ENCODE data around the gene APLP2. TPM values are rescaled to one million over a fixed set of nuclear protein-coding genes. Genes with fewer than 3 reads are reported as not detected.

Gene APLP2
- total and polyA plus RNA-seq, 4 experiments from 2014 or later: 33.0 to 65.3 (median 50.3) TPM

- POLR2A ChIA-PET (ENCODE audit: partially characterized antibody): no interaction called here
- peaks cover 0 to 5% (median 2%) of the 10 kb centered on the region in 8 donors for H3K9me3 Mint-ChIP-seq
- intact Hi-C loops (cut with micrococcal nuclease): no loop called here
These were observed 111.2 kb downstream of the APLP2 start for GRCh38 chr11:130180896-130181294.

DNA sequence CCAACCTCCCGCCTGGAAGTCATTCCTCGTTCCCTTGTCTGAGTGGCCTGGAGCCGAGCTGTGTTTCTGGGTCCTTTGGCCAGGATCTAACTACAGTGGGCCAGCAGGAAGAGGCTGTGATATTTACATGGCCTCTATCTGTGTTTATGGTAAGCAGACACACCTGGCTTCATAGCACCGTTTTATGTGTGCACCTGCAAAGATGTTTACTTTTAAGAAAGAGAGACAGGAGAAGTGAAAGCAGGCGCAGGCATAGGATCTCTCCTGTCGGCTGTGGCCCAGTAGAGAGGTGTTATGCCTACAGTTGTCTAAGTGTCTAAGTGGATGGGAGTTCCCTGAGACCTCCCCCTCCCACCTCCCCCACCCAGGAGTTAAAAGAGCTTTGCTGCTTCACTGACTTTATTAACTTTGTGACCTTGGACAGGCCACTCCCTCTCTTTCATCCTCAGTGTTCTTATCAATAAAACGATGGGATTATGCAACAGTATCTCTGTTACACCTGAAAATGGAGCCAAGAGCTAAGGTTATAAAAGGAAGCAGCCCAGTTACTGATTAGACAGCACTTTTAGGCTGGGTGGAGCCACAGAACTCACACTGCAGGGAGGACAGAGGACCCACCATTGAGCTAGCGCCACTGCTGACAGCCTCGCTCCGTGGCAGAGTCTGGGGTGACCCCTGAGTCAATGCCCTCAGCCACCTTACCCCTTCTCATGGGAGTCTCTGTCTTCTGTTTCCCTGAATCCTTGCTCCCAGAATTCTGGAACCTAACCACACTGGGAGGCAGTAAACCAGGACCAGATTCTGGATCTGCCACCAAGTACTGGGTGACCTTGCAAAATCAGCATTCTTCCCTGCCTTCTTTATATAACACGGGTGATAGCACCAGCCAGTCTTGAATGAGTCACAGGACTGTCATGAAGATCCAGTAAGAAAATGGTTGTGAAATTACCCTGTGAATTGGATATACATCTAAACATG, 111.9 kb downstream of the APLP2 start:
- POLR2A ChIA-PET (ENCODE audit: partially characterized antibody): no interaction called here
- Mint-ChIP-seq H3K4me1 (no peaks in the 10 kb centered on the region), H3K27ac (no peak overlapping the region)

More at GRCh38 chr11:130180896-130181294, 111.2 kb downstream of the APLP2 start:
- Mint-ChIP-seq H3K4me3 (peak overlapping the region in 1 of 8 donors; percentile 42), H3K27me3 (peaks cover 5% of the 10 kb centered on the region in 2 donors), H3K27ac (no peak overlapping the region), H3K4me1 (no peaks in the 10 kb centered on the region), H3K36me3 (peaks cover 1 to 2% of the 10 kb centered on the region in 2 donors)
- Histone ChIP-seq H3K36me3 (ENCODE audit: insufficient read depth, low read length) (no peaks in the 10 kb centered on the region), H3K9me3 (ENCODE audit: control insufficient read depth in 1 of 2, low read length in 2 of 2) (no peaks in the 10 kb centered on the region), H3K4me1 (ENCODE audit: insufficient read depth, low read length) (no peaks in the 10 kb centered on the region), H3K27me3 (ENCODE audit: insufficient read depth, low read length) (no peaks in the 10 kb centered on the region), H3K27ac (ENCODE audit: low read depth, low read length) (no peak overlapping the region), H3K4me3 (ENCODE audit: low read length in 2 of 2) (no peak overlapping the region)
- no peak for DNase-seq
- CTCF ChIA-PET (ENCODE audit: partially characterized antibody): no interaction called here

GRCh38 chr11:130183878-130184610, 114.3 kb downstream of the APLP2 start:
- no peaks in the 10 kb centered on the region for H3K36me3 Mint-ChIP-seq
- no peaks in the 10 kb centered on the region for H3K4me1 Mint-ChIP-seq
- intact Hi-C loops (cut with micrococcal nuclease): no loop called here
- H3K27ac ChIP-seq (ENCODE audit: low read depth, low read length): no peak overlapping the region
- no peaks in the 10 kb centered on the region for H3K27me3 ChIP-seq (ENCODE audit: insufficient read depth, low read length)
- CTCF ChIA-PET (ENCODE audit: partially characterized antibody): no interaction called here
- H3K27me3 Mint-ChIP-seq: peaks cover 3 to 4% of the 10 kb centered on the region in 2 donors
- POLR2A ChIA-PET (ENCODE audit: partially characterized antibody): no interaction called here
- no peak overlapping the region for H3K4me3 Mint-ChIP-seq
- no peak for DNase-seq
- no peak overlapping the region for H3K27ac Mint-ChIP-seq
- no peaks in the 10 kb centered on the region for H3K36me3 ChIP-seq (ENCODE audit: insufficient read depth, low read length)
- H3K9me3 ChIP-seq (ENCODE audit: control insufficient read depth in 1 of 2, low read length in 2 of 2): no peaks in the 10 kb centered on the region
- peaks cover 0 to 2% (median 0%) of the 10 kb centered on the region in 8 donors for H3K9me3 Mint-ChIP-seq
- H3K4me1 ChIP-seq (ENCODE audit: insufficient read depth, low read length): no peaks in the 10 kb centered on the region
- H3K4me3 ChIP-seq (ENCODE audit: low read length in 2 of 2): no peak overlapping the region

More for the DNA sequence above, 111.9 kb downstream of the APLP2 start:
- H3K4me1 ChIP-seq (ENCODE audit: insufficient read depth, low read length): no peaks in the 10 kb centered on the region
- peaks cover 0 to 2% (median 0%) of the 10 kb centered on the region in 8 donors for H3K9me3 Mint-ChIP-seq
- no peak overlapping the region for H3K4me3 ChIP-seq (ENCODE audit: low read length in 2 of 2)
- H3K27ac ChIP-seq (ENCODE audit: low read depth, low read length): no peak overlapping the region
- H3K4me3 Mint-ChIP-seq: peak overlapping the region in 1 of 8 donors; percentile 42
- no peaks in the 10 kb centered on the region for H3K36me3 ChIP-seq (ENCODE audit: insufficient read depth, low read length)
- no peaks in the 10 kb centered on the region for H3K9me3 ChIP-seq (ENCODE audit: control insufficient read depth in 1 of 2, low read length in 2 of 2)
- no peak for DNase-seq
- CTCF ChIA-PET (ENCODE audit: partially characterized antibody): no interaction called here
- intact Hi-C loops (cut with micrococcal nuclease): no loop called here
- H3K36me3 Mint-ChIP-seq: no peaks in the 10 kb centered on the region
- H3K27me3 Mint-ChIP-seq: peaks cover 3 to 5% of the 10 kb centered on the region in 2 donors
- H3K27me3 ChIP-seq (ENCODE audit: insufficient read depth, low read length): no peaks in the 10 kb centered on the region

DNA sequence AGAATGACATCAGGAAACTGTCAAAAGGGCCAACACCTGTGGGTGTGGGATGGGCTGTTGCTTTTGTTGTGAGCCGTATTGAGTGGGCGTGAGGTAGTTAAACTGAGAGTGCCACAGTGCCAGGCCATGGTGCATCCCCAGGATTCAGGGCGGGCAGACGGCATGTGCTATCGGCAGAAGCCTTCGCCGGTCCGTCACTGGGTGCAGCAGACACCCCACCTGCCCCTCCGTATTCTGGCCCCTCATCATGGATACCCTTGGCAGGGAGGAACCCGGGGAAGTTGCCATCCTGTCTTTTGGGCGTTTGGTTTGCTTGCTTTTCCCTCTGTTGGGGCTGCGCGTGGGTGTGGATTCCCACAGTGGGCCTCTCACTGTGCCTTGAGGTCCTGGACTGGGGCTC, 117.4 kb downstream of the APLP2 start:
- no peak overlapping the region for H3K4me3 ChIP-seq (ENCODE audit: low read length in 2 of 2)
- Mint-ChIP-seq H3K27ac (no peak overlapping the region), H3K36me3 (no peaks in the 10 kb centered on the region), H3K27me3 (peaks cover 1 to 3% of the 10 kb centered on the region in 2 donors), H3K4me3 (no peak overlapping the region), H3K9me3 (peaks cover 0 to 2% (median 0%) of the 10 kb centered on the region in 8 donors), H3K4me1 (no peaks in the 10 kb centered on the region)
- CTCF ChIA-PET (ENCODE audit: partially characterized antibody): no interaction called here
- intact Hi-C loops (cut with micrococcal nuclease): no loop called here
- no peaks in the 10 kb centered on the region for H3K36me3 ChIP-seq (ENCODE audit: insufficient read depth, low read length)
- H3K4me1 ChIP-seq (ENCODE audit: insufficient read depth, low read length): no peaks in the 10 kb centered on the region
- DNase-seq: no peak
- H3K9me3 ChIP-seq (ENCODE audit: control insufficient read depth in 1 of 2, low read length in 2 of 2): no peaks in the 10 kb centered on the region
- no peak overlapping the region for H3K27ac ChIP-seq (ENCODE audit: low read depth, low read length)
- no peaks in the 10 kb centered on the region for H3K27me3 ChIP-seq (ENCODE audit: insufficient read depth, low read length)
- POLR2A ChIA-PET (ENCODE audit: partially characterized antibody): no interaction called here

DNA sequence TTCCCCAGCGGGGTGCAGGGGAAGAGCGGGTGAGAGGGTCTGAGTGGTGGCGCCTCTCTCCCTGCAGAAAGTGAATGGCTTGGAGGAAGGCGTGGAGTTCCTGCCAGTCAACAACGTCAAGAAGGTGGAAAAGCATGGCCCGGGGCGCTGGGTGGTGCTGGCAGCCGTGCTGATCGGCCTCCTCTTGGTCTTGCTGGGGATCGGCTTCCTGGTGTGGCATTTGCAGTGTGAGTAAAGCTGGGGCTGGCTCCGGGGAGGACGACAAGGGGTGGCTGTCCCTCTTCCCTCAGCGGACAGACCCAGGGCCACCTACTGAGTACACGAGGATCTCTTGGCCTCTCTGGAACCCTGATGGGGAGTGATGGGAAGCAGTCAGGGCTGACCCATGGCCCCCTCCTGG, 118.4 kb downstream of the APLP2 start:
- Histone ChIP-seq H3K36me3 (ENCODE audit: insufficient read depth, low read length) (no peaks in the 10 kb centered on the region), H3K9me3 (ENCODE audit: control insufficient read depth in 1 of 2, low read length in 2 of 2) (no peaks in the 10 kb centered on the region), H3K4me3 (ENCODE audit: low read length in 2 of 2) (no peak overlapping the region), H3K27ac (ENCODE audit: low read depth, low read length) (no peak overlapping the region), H3K27me3 (ENCODE audit: insufficient read depth, low read length) (no peaks in the 10 kb centered on the region), H3K4me1 (ENCODE audit: insufficient read depth, low read length) (no peaks in the 10 kb centered on the region)
- no peak for DNase-seq
- Mint-ChIP-seq H3K36me3 (no peaks in the 10 kb centered on the region), H3K27me3 (peaks cover 1 to 3% of the 10 kb centered on the region in 2 donors), H3K4me1 (no peaks in the 10 kb centered on the region), H3K27ac (no peak overlapping the region), H3K9me3 (peaks cover 0 to 2% (median 0%) of the 10 kb centered on the region in 8 donors), H3K4me3 (no peak overlapping the region)
- intact Hi-C loops (cut with micrococcal nuclease): no loop called here
- ChIA-PET CTCF (ENCODE audit: partially characterized antibody) (no interaction called here), POLR2A (ENCODE audit: partially characterized antibody) (no interaction called here)

DNA sequence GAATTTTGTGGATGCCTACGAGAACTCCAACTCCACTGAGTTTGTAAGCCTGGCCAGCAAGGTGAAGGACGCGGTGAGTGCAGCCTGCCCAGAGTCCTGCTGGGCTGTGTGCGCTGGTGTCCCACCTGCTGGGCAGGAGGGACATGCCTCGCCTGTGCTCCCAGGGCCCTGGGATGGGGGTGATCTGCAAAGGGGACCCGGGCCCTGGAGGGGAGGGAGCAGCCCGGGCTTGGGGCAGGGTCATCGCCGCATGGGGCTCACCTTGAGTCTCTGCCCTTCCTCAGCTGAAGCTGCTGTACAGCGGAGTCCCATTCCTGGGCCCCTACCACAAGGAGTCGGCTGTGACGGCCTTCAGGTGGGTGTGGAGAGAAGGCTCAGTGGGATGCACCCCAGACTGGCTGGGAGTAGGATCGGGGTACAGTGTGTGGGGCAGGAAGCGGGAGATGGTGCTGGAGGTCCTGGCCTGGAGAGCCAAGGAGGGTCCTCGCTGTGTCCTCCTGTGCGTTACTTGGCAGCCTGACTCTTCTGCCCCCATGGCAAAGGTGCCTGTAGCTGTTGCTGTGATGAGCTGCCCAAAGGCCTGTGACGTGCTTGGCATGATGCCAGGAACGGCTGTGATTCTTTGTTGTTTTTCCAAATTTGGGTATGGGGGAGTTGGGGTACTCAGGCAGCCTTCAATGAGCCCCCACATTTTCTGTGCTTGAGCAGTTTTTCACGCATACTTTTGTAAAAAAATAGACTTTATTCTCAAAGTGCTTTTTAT, 119.1 kb downstream of the APLP2 start:
- CTCF ChIA-PET (ENCODE audit: partially characterized antibody): no interaction called here
- intact Hi-C loops (cut with micrococcal nuclease): no loop called here
- DNase-seq: no peak
- Histone ChIP-seq H3K4me1 (ENCODE audit: insufficient read depth, low read length) (no peaks in the 10 kb centered on the region), H3K4me3 (ENCODE audit: low read length in 2 of 2) (no peak overlapping the region), H3K27ac (ENCODE audit: low read depth, low read length) (no peak overlapping the region), H3K9me3 (ENCODE audit: control insufficient read depth in 1 of 2, low read length in 2 of 2) (no peaks in the 10 kb centered on the region), H3K36me3 (ENCODE audit: insufficient read depth, low read length) (no peaks in the 10 kb centered on the region), H3K27me3 (ENCODE audit: insufficient read depth, low read length) (no peaks in the 10 kb centered on the region)
- Mint-ChIP-seq H3K9me3 (peaks cover 0 to 2% (median 0%) of the 10 kb centered on the region in 8 donors), H3K4me3 (no peak overlapping the region), H3K4me1 (no peaks in the 10 kb centered on the region), H3K36me3 (no peaks in the 10 kb centered on the region), H3K27ac (no peak overlapping the region), H3K27me3 (peaks cover 1 to 3% of the 10 kb centered on the region in 2 donors)
- POLR2A ChIA-PET (ENCODE audit: partially characterized antibody): no interaction called here
